ENCODE measurements around the gene ARPC4. TPM values are rescaled to one million over a fixed set of nuclear protein-coding genes. Genes with fewer than 3 reads are reported as not detected.

ARPC4 gene
- polyA plus RNA-seq, 1 experiment, result 200 TPM

DNA sequence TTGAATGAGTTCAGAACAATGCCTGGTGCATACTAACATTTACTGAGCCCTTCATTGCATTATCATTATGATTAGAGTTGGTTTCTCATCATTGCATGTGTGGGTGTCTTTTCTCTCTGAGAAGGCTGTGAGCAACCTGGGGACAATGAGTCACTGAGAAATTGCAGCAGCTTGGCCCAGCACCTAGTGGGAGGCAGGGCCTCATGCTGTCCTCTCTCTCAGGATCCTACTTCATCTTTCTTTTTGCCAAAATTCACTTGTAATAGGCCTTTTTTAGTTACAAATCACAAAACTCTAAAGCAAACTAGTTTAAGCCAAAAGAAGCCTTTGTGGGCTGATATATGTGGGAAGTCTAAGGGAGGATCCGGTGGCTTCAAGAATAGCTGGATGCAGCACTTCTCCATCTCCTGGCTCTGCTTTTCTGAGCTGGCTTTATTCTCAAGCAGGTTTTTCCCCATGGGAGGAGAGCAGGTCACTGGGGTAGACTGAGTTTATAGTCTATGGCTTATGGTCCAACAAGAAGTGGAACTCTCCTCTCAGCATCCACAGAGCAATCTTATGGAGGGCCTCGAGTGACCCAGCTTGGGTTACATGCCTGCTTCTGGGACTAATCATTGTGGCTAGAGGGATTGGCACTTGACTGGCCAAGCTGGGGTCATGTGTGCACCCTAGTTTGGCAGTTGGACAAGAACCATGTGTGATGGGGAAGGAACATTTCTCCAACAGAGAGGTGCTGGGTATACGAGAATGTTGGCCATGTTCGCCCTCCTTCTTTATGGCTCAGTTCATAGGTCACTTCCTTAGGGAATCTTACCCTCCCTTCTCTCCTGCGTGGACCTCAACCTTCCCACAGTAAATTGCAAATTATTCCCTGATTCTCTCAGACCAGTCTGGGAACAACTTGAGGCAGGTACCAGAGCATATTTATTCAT, 14.5 kb upstream of the ARPC4 start:
- no peak for TF ChIP-seq CTCF (IDR thresholded peaks at IDR 0.05; ENCODE audit: low read depth, low read length)
- Histone ChIP-seq H3K27me3 (ENCODE audit: control insufficient read depth, insufficient read depth, low read length) (no peaks in the 10 kb centered on the region), H3K27ac (ENCODE audit: low read depth, low read length) (peak overlapping the region; percentile 75), H3K9me3 (ENCODE audit: control insufficient read depth, insufficient read depth, low read length) (no peaks in the 10 kb centered on the region), H3K4me3 (ENCODE audit: low read depth, low read length) (no peak overlapping the region)
- ChIA-PET CTCF (interaction anchor here (0.6 kb wide), 1 partner anchor 1277 kb away, joined by 3 read pairs; the partner anchor contains the start of gene LMCD1), POLR2A (interaction anchor here (0.7 to 1.0 kb wide), 2 partner anchors 29 to 30 kb away, joined by 3 to 6 read pairs; partner anchors contain the start of gene OGG1)
- no peak for DNase-seq (ENCODE audit: low read depth, low spot score)

DNA sequence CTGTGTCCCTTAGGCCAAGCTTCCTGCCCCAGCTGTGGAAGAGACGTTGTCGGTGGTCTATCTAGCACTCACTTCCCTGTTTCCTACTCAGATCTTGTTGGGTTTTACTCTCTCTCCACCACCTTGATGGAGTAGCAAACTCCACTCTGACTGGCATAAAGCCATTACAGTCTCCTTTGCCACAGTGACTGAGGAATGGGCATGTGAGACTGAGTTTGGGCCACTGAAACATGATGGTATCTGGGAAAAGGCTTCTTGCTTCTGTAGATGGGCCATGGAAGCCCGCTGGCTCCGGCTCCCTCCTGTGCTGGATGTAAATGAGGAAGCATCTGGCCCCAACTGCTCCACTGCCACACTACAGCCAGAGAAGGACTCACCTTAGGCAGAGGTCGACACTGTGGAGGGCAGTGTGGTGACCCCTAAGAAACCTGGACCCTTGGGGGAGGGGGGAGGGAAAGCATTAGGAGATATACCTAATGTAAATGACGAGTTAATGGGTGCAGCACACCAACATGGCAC, 13.7 kb upstream of the ARPC4 start:
- Histone ChIP-seq H3K4me3 (ENCODE audit: low read depth, low read length) (no peak overlapping the region), H3K9me3 (ENCODE audit: control insufficient read depth, insufficient read depth, low read length) (peaks cover 2% of the 10 kb centered on the region; the same call in 1 of the 2 replicates), H3K27me3 (ENCODE audit: control insufficient read depth, insufficient read depth, low read length) (no peaks in the 10 kb centered on the region), H3K27ac (ENCODE audit: low read depth, low read length) (no peak overlapping the region)
- DNase-seq (ENCODE audit: low read depth, low spot score), result no peak
- POLR2A ChIA-PET, result no interaction called here
- CTCF ChIA-PET, result no interaction called here
- no peak for TF ChIP-seq CTCF (IDR thresholded peaks at IDR 0.05; ENCODE audit: low read depth, low read length)

DNA sequence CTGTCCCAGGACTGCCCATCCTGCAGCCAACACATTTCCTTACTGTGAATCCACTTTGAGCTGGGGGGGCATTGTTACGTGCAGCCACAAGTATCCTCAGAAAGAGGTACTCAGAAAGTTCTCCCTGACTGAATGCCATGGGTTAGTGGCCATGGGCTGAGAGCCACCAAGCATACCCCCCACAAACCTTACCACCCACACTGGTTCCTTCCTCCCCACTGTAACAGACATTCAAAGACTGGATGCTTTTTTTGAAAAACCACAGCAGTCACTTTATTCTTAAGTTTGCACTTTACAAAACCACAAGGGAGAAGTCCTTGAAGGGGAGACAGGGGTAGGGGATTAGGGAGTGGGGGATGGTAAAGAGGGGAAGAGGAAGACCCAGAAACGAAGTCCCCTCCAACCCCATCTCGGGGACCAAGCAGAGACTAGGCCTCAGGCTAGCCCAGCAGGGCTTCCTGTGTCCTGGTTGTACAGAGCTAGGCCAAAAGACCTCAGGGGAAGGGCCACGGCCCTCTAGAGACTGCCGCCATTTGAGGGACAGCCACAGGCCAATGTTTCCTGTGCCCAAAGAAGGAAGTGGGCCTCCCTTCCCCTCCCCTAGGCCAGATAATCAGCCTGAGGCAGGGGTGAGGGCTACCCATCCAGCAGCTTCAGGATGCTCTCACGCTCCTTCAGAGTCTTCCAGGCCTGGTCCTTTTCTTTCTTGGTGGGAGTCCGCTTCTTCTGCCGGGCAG, 13.0 kb upstream of the ARPC4 start:
- Histone ChIP-seq H3K27me3 (ENCODE audit: control insufficient read depth, insufficient read depth, low read length) (no peaks in the 10 kb centered on the region), H3K27ac (ENCODE audit: low read depth, low read length) (no peak overlapping the region), H3K9me3 (ENCODE audit: control insufficient read depth, insufficient read depth, low read length) (peaks cover 2% of the 10 kb centered on the region; the same call in 1 of the 2 replicates), H3K4me3 (ENCODE audit: low read depth, low read length) (no peak overlapping the region)
- ChIA-PET CTCF (no interaction called here), POLR2A (interaction anchor here (0.6 to 1.6 kb wide), 3 partner anchors 14 to 40 kb away, joined by 3 to 4 read pairs (median 3); no protein-coding TSS in a partner anchor)
- no peak for DNase-seq (ENCODE audit: low read depth, low spot score)
- no peak for TF ChIP-seq CTCF (IDR thresholded peaks at IDR 0.05; ENCODE audit: low read depth, low read length)

DNA sequence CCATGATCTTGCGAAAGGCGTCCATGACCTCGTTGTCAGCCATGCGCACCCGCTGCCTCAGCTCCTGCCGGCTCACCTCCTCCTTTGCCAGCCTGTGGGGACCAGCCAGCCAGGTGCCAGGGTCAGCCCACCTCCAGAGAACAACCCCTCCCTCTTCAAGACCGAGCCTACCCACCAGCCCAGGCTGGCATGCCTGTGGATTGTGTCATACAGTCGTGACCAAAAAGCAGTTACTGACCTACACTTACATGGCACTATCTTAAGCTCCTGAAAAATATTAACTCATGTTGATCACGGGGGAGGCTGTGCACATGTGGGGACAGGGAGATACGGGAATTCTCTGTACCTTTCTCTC, 12.4 kb upstream of the ARPC4 start:
- H3K27ac ChIP-seq (ENCODE audit: low read depth, low read length), result no peak overlapping the region
- H3K27me3 ChIP-seq (ENCODE audit: control insufficient read depth, insufficient read depth, low read length), result no peaks in the 10 kb centered on the region
- peaks cover 2% of the 10 kb centered on the region; the same call in 1 of the 2 replicates for H3K9me3 ChIP-seq (ENCODE audit: control insufficient read depth, insufficient read depth, low read length)
- no peak for DNase-seq (ENCODE audit: low read depth, low spot score)
- TF ChIP-seq CTCF (IDR thresholded peaks at IDR 0.05; ENCODE audit: low read depth, low read length), result no peak
- ChIA-PET CTCF (interaction anchor here (0.5 kb wide), 1 partner anchor 334 kb away, joined by 3 read pairs; no protein-coding TSS in a partner anchor), POLR2A (interaction anchor here (0.6 to 1.6 kb wide), 3 partner anchors 13 to 39 kb away, joined by 3 to 4 read pairs (median 3); no protein-coding TSS in a partner anchor)
- no peak overlapping the region for H3K4me3 ChIP-seq (ENCODE audit: low read depth, low read length)

Data from AG04450 (cell line).